Mesenchymal stem cell (in vitro differentiated cells and primary cell): Measurements from ENCODE around the gene SF3B3.
A peak's percentile ranks its signal among the peaks of the same experiment; 100 is the strongest.

Source experiments
- DNase-seq: peaks from one replicate; pipeline ENCODE4 v3.0.0-alpha.2; 2013
- H2AFZ ChIP-seq: one replicate; pipeline ENCODE4 v1.6.1; 2013; ENCODE audit warnings: low read depth, mild to moderate bottlenecking, control low read depth, inconsistent platforms, low read length, moderate library complexity
- H2AK5ac ChIP-seq: 2 replicates; pipeline ENCODE4 v1.6.1; 2013; ENCODE audit warnings: low read length, moderate library complexity, mild to moderate bottlenecking, inconsistent platforms; ENCODE audit not compliant: severe bottlenecking
- H2BK120ac ChIP-seq: one replicate; pipeline ENCODE4 v1.6.1; 2013; ENCODE audit warnings: low read depth, mild to moderate bottlenecking, inconsistent platforms, low read length, moderate library complexity
- H2BK12ac ChIP-seq, 2 experiments: one replicate each; pipeline ENCODE4 v1.6.1; 2013; ENCODE audit warnings: inconsistent platforms in 2 of 2, low read length in 2 of 2, mild to moderate bottlenecking in 2 of 2, moderate library complexity in 2 of 2, control low read depth in 1 of 2
- H2BK15ac ChIP-seq: one replicate; pipeline ENCODE4 v1.6.1; 2013; ENCODE audit warnings: mild to moderate bottlenecking, low read depth, inconsistent platforms; ENCODE audit not compliant: poor library complexity, severe bottlenecking
- H2BK5ac ChIP-seq: 2 replicates; pipeline ENCODE4 v1.6.1; 2013; ENCODE audit warnings: low read depth, mild to moderate bottlenecking, low read length, control low read depth, inconsistent platforms; ENCODE audit not compliant: poor library complexity, severe bottlenecking
- H3K14ac ChIP-seq, 2 experiments: one replicate each; pipeline ENCODE4 v1.6.1; 2013; ENCODE audit warnings: inconsistent platforms in 2 of 2, low read length in 2 of 2, control low read depth in 1 of 2, mild to moderate bottlenecking in 1 of 2, moderate library complexity in 1 of 2
- H3K18ac ChIP-seq, 2 experiments: one replicate each; pipeline ENCODE4 v1.6.1; 2013; ENCODE audit warnings: inconsistent platforms in 2 of 2, low read length in 2 of 2, control low read depth in 1 of 2, low read depth in 1 of 2, mild to moderate bottlenecking in 1 of 2
- H3K23ac ChIP-seq, 2 experiments: one replicate each; pipeline ENCODE4 v1.6.1; 2013; ENCODE audit warnings: inconsistent platforms in 2 of 2, low read length in 2 of 2, mild to moderate bottlenecking in 2 of 2, moderate library complexity in 2 of 2, control low read depth in 1 of 2
- H3K27ac ChIP-seq: 2 replicates; pipeline ENCODE4 v1.5.1; 2013; ENCODE audit warnings: mild to moderate bottlenecking, moderate library complexity, low read length, control low read depth, inconsistent platforms; ENCODE audit not compliant: poor library complexity, severe bottlenecking
- H3K27me3 ChIP-seq, 2 experiments: 2 replicates each; pipeline versions ENCODE4 v1.6.1 to v1.7.0; 2013; ENCODE audit warnings: low read length in 2 of 2, mild to moderate bottlenecking in 2 of 2, moderate library complexity in 2 of 2, control low read depth in 1 of 2, inconsistent platforms in 1 of 2; ENCODE audit not compliant: control insufficient read depth in 1 of 2, insufficient read depth in 1 of 2
- H3K36me3 ChIP-seq, 2 experiments: 2 replicates each; pipeline versions ENCODE4 v1.6.1 to v1.7.0; 2013; ENCODE audit warnings: low read length in 2 of 2, control low read depth in 1 of 2, inconsistent platforms in 1 of 2, low read depth in 1 of 2, mild to moderate bottlenecking in 1 of 2; ENCODE audit not compliant: insufficient read depth in 2 of 2, control insufficient read depth in 1 of 2
- H3K4ac ChIP-seq, 2 experiments: one replicate each; pipeline ENCODE4 v1.6.1; 2013; ENCODE audit warnings: inconsistent platforms in 2 of 2, low read length in 2 of 2, mild to moderate bottlenecking in 2 of 2, moderate library complexity in 2 of 2, control low read depth in 1 of 2, low read depth in 1 of 2
- H3K4me1 ChIP-seq: 2 replicates; pipeline ENCODE4 v1.6.1; 2013; ENCODE audit warnings: low read depth, low read length, control low read depth; ENCODE audit not compliant: control insufficient read depth, insufficient read depth
- H3K4me2 ChIP-seq: 2 replicates; pipeline ENCODE4 v1.6.1; 2013; ENCODE audit warnings: low read length, mild to moderate bottlenecking, inconsistent platforms; ENCODE audit not compliant: poor library complexity, severe bottlenecking
- H3K4me3 ChIP-seq, 2 experiments: 2 replicates each; pipeline versions ENCODE4 v1.5.1 to v1.7.0; 2013; ENCODE audit warnings: low read length in 2 of 2, mild to moderate bottlenecking in 2 of 2, control low read depth in 1 of 2, low read depth in 1 of 2; ENCODE audit not compliant: insufficient read depth in 1 of 2
- H3K79me1 ChIP-seq: replicated peaks from 2 replicates; pipeline ENCODE4 v1.6.1; 2013; ENCODE audit warnings: mild to moderate bottlenecking, control low read depth, low read length, inconsistent platforms; ENCODE audit not compliant: poor library complexity, severe bottlenecking
- H3K9ac ChIP-seq: 2 replicates; pipeline ENCODE4 v1.7.0; 2013; ENCODE audit warnings: mild to moderate bottlenecking, low read length, moderate library complexity
- H3K9me3 ChIP-seq: 2 replicates; pipeline ENCODE4 v1.7.0; 2013; ENCODE audit warnings: mild to moderate bottlenecking, low read length; ENCODE audit not compliant: control insufficient read depth
- H4K8ac ChIP-seq: one replicate; pipeline ENCODE4 v1.6.1; 2013; ENCODE audit warnings: inconsistent platforms, mild to moderate bottlenecking, low read length, moderate library complexity
- H4K91ac ChIP-seq: one replicate; pipeline ENCODE4 v1.6.1; 2013; ENCODE audit warnings: mild to moderate bottlenecking, low read length, inconsistent platforms
- WGBS: methylation state at CpG from one replicate; pipeline ENCODE4 v1.1.7; 2013; ENCODE audit warnings: mixed read lengths; 5-methylcytosine and 5-hydroxymethylcytosine counted together

SF3B3 gene

DNA sequence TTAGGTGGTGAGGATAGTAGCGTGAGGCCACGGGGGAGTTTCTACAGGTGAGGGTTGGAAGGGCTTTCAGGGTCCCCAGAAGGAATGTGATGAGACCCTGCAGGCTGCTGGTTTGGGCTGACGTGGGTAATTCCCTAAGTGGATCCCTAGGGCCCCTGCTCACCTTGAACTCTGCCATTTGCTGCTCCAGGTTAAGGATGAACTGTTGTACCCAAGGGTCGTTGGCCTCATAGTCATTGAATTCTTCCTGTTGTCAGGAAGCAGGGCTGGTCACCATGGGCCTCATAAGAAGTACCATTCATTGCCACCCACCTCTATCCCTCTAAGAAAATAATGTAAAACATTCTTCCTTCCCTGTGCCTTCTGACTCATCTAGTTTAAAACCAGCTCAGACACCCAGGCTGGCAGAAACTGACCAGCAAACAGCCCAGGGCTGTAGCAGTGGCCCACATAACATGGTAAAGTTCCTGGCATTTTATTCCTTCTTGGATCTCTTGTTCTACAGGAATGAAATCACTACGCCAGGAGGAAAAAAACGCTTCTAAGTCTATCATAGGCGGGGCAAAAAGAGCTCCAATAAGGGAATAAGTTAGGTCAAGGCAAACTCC, 41.6 kb upstream of the SF3B3 start:
- WGBS, result 97% methylated on average over 7 of the region's 7 CpGs

GRCh38 chr16:70482624-70483023, 41.0 kb upstream of the SF3B3 start:
- peaks cover 59 to 61% of the 10 kb centered on the region in 2 experiments for H3K36me3 ChIP-seq
- no peak overlapping the region for H3K9ac ChIP-seq
- H2BK12ac ChIP-seq, result no peak overlapping the region
- H3K4me3 ChIP-seq, result no peak overlapping the region
- no peak overlapping the region for H2AK5ac ChIP-seq
- no peak overlapping the region for H2BK15ac ChIP-seq
- H2BK120ac ChIP-seq, result no peak overlapping the region
- H3K27me3 ChIP-seq, result no peaks in the 10 kb centered on the region
- H3K23ac ChIP-seq, result no peak overlapping the region
- no peak overlapping the region for H3K14ac ChIP-seq
- no peak overlapping the region for H4K8ac ChIP-seq
- peaks cover 25% of the 10 kb centered on the region for H3K4me1 ChIP-seq
- no peak overlapping the region for H2BK5ac ChIP-seq
- 85% methylated on average over 5 of the region's 5 CpGs for WGBS
- no peaks in the 10 kb centered on the region for H3K79me1 ChIP-seq
- no peak overlapping the region for H3K4me2 ChIP-seq
- no peaks in the 10 kb centered on the region for H3K9me3 ChIP-seq
- H3K27ac ChIP-seq, result peak overlapping the region; percentile 15
- DNase-seq, result no peak
- no peak overlapping the region for H3K4ac ChIP-seq
- H2AFZ ChIP-seq, result no peak overlapping the region
- H4K91ac ChIP-seq, result no peak overlapping the region
- no peak overlapping the region for H3K18ac ChIP-seq

More for the DNA sequence above, 41.6 kb upstream of the SF3B3 start:
- peak; percentile 2 for DNase-seq
- no peak overlapping the region for H3K9ac ChIP-seq
- peak overlapping the region; percentile 46 for H3K27ac ChIP-seq
- H2AFZ ChIP-seq, result no peak overlapping the region
- H3K9me3 ChIP-seq, result no peaks in the 10 kb centered on the region
- H3K4me2 ChIP-seq, result no peak overlapping the region
- H3K18ac ChIP-seq, result no peak overlapping the region
- H3K79me1 ChIP-seq, result no peaks in the 10 kb centered on the region
- peaks cover 26% of the 10 kb centered on the region for H3K4me1 ChIP-seq
- H3K14ac ChIP-seq, result no peak overlapping the region
- H3K4me3 ChIP-seq, result no peak overlapping the region
- no peak overlapping the region for H4K91ac ChIP-seq
- H2AK5ac ChIP-seq, result no peak overlapping the region
- no peak overlapping the region for H4K8ac ChIP-seq
- no peak overlapping the region for H2BK120ac ChIP-seq
- H2BK5ac ChIP-seq, result no peak overlapping the region
- H3K36me3 ChIP-seq, result peaks cover 61 to 62% of the 10 kb centered on the region in 2 experiments
- H2BK12ac ChIP-seq, result no peak overlapping the region
- H2BK15ac ChIP-seq, result no peak overlapping the region
- H3K27me3 ChIP-seq, result no peaks in the 10 kb centered on the region
- no peak overlapping the region for H3K23ac ChIP-seq
- H3K4ac ChIP-seq, result no peak overlapping the region

- H4K91ac ChIP-seq, result no peak overlapping the region
- no peak overlapping the region for H2AFZ ChIP-seq
- no peak overlapping the region for H2BK15ac ChIP-seq
- DNase-seq, result no peak
- no peak overlapping the region for H2BK5ac ChIP-seq
- no peak overlapping the region for H2BK12ac ChIP-seq
- H3K9ac ChIP-seq, result no peak overlapping the region
- H3K27me3 ChIP-seq, result no peaks in the 10 kb centered on the region
- peaks cover 55 to 57% of the 10 kb centered on the region in 2 experiments for H3K36me3 ChIP-seq
- H3K4me3 ChIP-seq, result no peak overlapping the region
- WGBS, result 91% methylated on average over 5 of the region's 5 CpGs
- no peaks in the 10 kb centered on the region for H3K9me3 ChIP-seq
- no peak overlapping the region for H2BK120ac ChIP-seq
- no peak overlapping the region for H3K4ac ChIP-seq
- H3K14ac ChIP-seq, result no peak overlapping the region
- no peak overlapping the region for H3K27ac ChIP-seq
- no peaks in the 10 kb centered on the region for H3K79me1 ChIP-seq
- no peak overlapping the region for H3K23ac ChIP-seq
- no peak overlapping the region for H3K4me2 ChIP-seq
- H3K18ac ChIP-seq, result no peak overlapping the region
- no peak overlapping the region for H2AK5ac ChIP-seq
- no peak overlapping the region for H4K8ac ChIP-seq
- peaks cover 23% of the 10 kb centered on the region for H3K4me1 ChIP-seq
These were observed 40.2 kb upstream of the SF3B3 start for GRCh38 chr16:70483426-70483825.

GRCh38 chr16:70484867-70485266, 38.7 kb upstream of the SF3B3 start:
- no peak overlapping the region for H3K9ac ChIP-seq
- H4K91ac ChIP-seq, result no peak overlapping the region
- WGBS, result 89% methylated on average over 1 of the region's 2 CpGs
- H3K4ac ChIP-seq, result no peak overlapping the region
- H2BK120ac ChIP-seq, result no peak overlapping the region
- H2BK12ac ChIP-seq, result no peak overlapping the region
- H3K4me1 ChIP-seq, result peaks cover 22% of the 10 kb centered on the region
- no peak overlapping the region for H2BK15ac ChIP-seq
- no peak overlapping the region for H3K4me2 ChIP-seq
- H3K14ac ChIP-seq, result no peak overlapping the region
- H3K79me1 ChIP-seq, result no peaks in the 10 kb centered on the region
- no peak overlapping the region for H2AFZ ChIP-seq
- no peaks in the 10 kb centered on the region for H3K27me3 ChIP-seq
- H3K9me3 ChIP-seq, result no peaks in the 10 kb centered on the region
- H3K18ac ChIP-seq, result no peak overlapping the region
- no peak for DNase-seq
- H3K23ac ChIP-seq, result no peak overlapping the region
- no peak overlapping the region for H2BK5ac ChIP-seq
- H4K8ac ChIP-seq, result no peak overlapping the region
- H3K27ac ChIP-seq, result no peak overlapping the region
- H2AK5ac ChIP-seq, result no peak overlapping the region
- H3K4me3 ChIP-seq, result no peak overlapping the region
- H3K36me3 ChIP-seq, result peaks cover 45 to 58% of the 10 kb centered on the region in 2 experiments
